HG03354 (cell line): ENCODE data around the gene CUEDC1.
"Not testable (repeated sequence)": the region's sequence is repeated elsewhere in the genome, so short reads cannot be mapped to it uniquely, and the experiment has no call there.

Experiments used
- ATAC-seq: cut with Tn5 transposase; IDR thresholded peaks from one replicate; pipeline ENCODE4 v1.9.1; 2021; ENCODE audit warnings: mild to moderate bottlenecking; ENCODE audit not compliant: unreplicated experiment, poor library complexity, severe bottlenecking

The CUEDC1 gene

DNA sequence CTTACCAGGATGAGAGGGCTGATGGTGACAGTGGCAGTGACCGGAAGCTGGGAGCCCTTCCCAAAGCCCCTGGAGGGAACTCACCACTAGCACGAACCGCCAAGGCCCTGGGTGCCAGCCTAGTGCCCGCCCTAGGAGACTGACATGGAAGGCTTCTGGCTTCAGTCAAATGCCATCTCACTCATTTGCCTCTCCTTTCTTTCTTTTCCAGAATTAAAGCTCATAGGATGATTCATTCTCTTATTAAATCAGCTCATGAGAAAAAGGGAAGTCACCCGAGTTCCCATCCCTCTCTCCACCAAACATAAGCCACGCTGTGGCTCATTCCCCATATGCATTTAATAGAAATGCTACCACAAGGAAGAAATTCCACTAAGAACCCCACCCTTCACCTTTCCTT is 12.1 kb downstream of the CUEDC1 start:
- no peak for ATAC-seq

GRCh38 chr17:57941384-57942370 is 13.5 kb downstream of the CUEDC1 start:
- ATAC-seq = no peak

- ATAC-seq = no peak
Measured at GRCh38 chr17:57940653-57941329, 14.4 kb downstream of the CUEDC1 start.

DNA sequence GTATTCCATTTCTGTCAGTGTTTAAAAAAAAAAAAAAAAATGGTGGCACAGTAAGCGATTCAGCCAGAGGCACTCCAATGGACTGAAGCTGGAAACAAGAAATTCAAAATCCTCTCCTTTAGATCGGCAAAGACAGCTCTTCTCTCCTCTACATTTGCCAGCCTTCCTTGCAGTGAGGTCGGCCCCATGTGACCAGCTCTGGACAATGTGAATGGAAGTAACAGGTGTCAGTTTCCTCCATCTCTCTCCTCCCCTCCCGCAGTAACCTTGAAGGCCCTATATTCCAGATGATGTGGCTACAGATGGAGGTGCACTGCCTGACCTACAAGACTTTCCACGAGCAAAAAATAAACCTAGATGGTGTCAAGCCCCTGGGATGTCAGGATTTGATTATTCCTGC is 15.0 kb downstream of the CUEDC1 start:
- no peak for ATAC-seq

DNA sequence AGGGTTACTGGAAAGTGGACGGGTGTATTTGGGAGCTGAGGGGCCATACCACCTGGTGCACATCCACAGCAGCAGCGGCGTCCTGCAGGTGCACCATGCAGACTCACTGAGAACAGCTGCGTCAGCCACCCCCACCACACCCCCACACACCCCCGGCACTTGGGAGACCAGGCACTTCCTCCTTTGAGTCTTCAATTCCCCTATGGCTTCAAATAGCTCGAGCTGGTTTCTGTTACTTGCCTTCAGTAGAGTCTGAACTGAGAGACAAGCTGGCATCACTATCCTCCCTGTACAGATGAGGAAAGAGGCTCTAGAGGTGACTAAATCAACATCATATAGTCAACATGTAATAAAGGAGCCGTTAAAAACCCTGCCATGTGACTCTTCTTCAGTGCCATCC is 15.4 kb downstream of the CUEDC1 start:
- peak; percentile 87 for ATAC-seq

- ATAC-seq = no peak
Measured at GRCh38 chr17:57938061-57938502, 17.1 kb downstream of the CUEDC1 start.

GRCh38 chr17:57937492-57937891 is 17.7 kb downstream of the CUEDC1 start:
- ATAC-seq = no peak

- ATAC-seq = no peak
Measured at GRCh38 chr17:57935833-57936807, 19.1 kb downstream of the CUEDC1 start.

DNA sequence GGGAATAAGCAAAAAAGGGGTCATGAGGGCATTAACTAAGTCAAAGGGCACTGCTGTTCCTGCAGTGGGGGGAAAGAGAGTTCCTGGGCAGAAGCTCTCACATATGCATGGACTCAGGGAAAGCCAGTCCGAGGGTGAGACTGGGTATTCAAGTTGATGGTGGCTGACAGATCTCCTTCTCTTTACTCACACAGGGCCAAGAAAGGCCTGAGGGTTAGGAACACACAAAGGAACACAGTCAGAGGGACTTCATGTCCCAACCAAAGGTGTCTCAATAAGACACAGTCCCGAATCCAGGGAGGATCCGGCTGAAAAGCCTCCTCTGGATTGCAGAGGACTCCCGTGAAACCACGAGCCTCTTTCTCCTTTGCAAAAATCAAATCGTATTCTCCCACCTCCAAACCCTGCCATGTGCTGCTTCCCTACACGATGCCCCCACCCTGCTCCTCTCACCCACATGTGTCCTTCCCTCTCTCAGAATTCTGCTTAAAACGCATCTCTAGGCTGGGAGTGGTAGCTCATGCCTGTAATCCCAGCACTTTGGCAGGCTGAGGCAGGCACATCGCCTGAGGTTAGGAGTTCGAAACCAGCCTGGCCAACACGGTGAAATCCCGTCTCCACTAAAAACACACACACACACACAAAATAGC is 23.6 kb downstream of the CUEDC1 start:
- no peak for ATAC-seq

DNA sequence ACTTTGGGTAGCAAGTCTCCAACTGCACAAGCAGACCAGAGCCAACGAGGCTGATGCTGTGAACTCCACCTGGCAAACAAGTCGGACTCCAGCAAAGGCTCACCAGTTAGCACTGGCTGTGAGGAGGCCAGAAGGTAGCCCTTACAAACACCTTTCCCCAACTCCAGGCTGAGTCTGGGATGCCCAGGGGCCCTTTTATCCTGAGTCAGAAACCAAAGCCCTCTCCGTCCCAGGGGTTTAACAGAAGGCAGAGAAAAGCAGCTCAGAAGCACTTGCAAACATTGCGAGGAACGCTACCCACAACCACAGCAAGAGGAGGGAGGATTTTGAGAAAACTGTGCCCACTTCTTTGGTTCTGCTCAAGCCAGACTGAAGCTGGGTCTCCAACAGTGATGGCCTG is 25.0 kb downstream of the CUEDC1 start:
- no peak for ATAC-seq

DNA sequence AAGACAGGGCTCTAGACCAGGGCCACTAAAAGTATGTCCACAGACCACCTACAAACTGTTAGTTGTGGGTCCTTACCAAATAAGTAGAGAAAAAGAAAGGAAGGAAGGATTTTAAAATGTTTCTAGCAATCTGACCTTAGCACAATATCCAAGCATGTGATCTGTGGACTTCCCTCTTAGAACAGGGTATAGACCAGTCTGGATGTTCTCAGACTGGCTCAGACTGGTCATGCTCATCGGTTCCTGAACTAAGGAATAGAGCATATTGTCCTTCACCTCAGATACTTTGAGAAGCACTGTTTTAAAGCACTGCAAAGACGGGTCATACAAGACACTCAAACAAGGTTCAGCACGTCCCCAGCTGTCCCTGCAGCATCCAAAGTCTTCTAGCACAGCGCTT is 25.8 kb downstream of the CUEDC1 start:
- ATAC-seq = no peak

DNA sequence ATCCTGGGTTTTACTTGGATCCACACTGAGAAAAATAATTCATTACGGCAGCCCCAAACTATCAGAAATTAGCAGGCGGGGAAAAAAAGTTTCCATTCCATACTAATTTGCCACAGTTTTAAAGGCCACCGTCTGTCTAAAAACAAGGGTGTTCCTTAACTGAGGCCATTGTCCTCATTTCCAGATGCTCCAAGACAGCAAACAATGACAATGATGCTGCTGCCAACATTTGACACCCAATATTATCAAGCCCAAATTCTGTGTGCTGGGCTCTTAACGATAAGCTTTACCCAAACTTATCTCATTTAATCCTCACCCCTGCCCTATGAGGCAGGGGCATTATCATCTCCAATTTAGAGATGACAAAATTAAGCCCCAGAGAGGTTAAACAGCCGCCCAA is 26.3 kb downstream of the CUEDC1 start:
- ATAC-seq = no peak

DNA sequence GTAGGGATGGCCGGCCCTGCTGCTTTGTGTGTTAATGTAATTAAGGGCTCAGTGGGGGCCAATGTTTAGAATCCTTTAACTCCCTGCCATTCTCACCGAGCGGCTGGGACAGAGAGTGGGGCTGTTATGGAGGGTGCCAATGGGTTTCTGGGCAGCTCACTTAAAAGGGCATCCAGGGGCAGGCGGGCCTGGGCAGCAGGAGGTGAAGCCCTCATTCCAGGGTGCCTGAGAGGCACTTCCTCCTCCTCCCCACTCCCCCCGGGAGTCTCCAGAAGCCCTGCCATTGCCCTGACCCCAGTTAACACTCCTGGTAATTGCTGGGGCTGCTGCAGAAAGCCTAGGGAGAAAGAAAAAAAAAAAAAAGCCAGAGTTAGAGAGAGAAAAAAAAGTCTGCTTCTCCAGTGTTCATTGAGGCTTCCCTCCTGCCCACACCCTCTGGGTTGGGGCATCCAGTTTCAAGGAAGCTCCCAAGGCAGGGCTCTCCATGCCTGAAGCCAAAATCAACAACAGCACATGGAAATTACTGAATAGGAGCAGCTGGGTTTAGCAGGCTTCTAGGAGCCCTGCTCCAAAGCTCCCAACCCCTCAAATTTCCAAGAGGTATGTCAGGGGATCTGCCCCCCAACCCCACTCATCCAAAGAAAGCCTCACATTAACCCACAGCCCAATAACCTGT is 28.0 kb downstream of the CUEDC1 start:
- ATAC-seq = no peak

DNA sequence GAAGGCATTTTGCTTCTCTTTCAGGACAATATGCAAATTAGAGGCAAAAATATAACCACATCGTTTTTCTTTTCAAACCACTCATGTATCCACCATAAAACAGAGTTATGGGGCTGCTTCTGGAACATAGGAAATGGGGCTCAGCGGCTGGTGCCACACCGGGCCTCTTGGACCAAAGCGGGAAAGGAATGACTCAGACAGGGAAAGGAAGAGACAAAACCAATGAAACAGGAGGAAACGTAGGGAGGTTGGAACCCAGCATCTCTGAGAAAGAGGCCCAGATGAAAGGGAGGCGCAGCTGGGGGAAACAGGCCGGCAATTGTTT is 28.5 kb downstream of the CUEDC1 start:
- no peak for ATAC-seq

GRCh38 chr17:57925361-57925990 is 29.7 kb downstream of the CUEDC1 start:
- ATAC-seq = no peak

GRCh38 chr17:57924677-57925076 is 30.5 kb downstream of the CUEDC1 start:
- no peak for ATAC-seq

- no peak for ATAC-seq
Measured at GRCh38 chr17:57923182-57923872, 31.9 kb downstream of the CUEDC1 start.

- not testable (repeated sequence) for ATAC-seq
Measured at GRCh38 chr17:57922745-57923144, 32.5 kb downstream of the CUEDC1 start.
